ENCODE results near the gene WDR38. TPM values are rescaled to one million over a fixed set of nuclear protein-coding genes. Genes with fewer than 3 reads are reported as not detected.
A peak's percentile ranks its signal among the peaks of the same experiment; 100 is the strongest.

WDR38 gene
- polyA plus RNA-seq, 1 donor from 2014 or later: not detected

GRCh38 chr9:124878021-124878420 lies 24.8 kb downstream of the WDR38 start:
- Mint-ChIP-seq H3K4me1 (peaks cover 4 to 20% (median 19%) of the 10 kb centered on the region in 3 donors), H3K9me3 (no peaks in the 10 kb centered on the region), H3K27ac (peak overlapping the region in 1 of 3 donors; percentile 61), H3K27me3 (no peaks in the 10 kb centered on the region), H3K36me3 (peaks cover 2% of the 10 kb centered on the region), H3K4me3 (no peak overlapping the region)

GRCh38 chr9:124878518-124878917 lies 25.3 kb downstream of the WDR38 start:
- Mint-ChIP-seq H3K27ac (no peak overlapping the region), H3K4me1 (peaks cover 0 to 16% (median 15%) of the 10 kb centered on the region in 3 donors), H3K27me3 (no peaks in the 10 kb centered on the region), H3K36me3 (no peaks in the 10 kb centered on the region), H3K9me3 (no peaks in the 10 kb centered on the region), H3K4me3 (peak overlapping the region in 1 of 4 donors; percentile 32)

GRCh38 chr9:124879226-124879625 lies 26.0 kb downstream of the WDR38 start:
- no peak overlapping the region for H3K4me3 Mint-ChIP-seq
- H3K36me3 Mint-ChIP-seq: peaks cover 1% of the 10 kb centered on the region
- H3K27me3 Mint-ChIP-seq: no peaks in the 10 kb centered on the region
- H3K4me1 Mint-ChIP-seq: peaks cover 0 to 16% (median 10%) of the 10 kb centered on the region in 3 donors
- no peaks in the 10 kb centered on the region for H3K9me3 Mint-ChIP-seq
- no peak overlapping the region for H3K27ac Mint-ChIP-seq

- Mint-ChIP-seq H3K27ac (peak overlapping the region in 2 of 3 donors; percentile 62 to 88), H3K36me3 (peaks cover 3% of the 10 kb centered on the region), H3K4me1 (peaks cover 0 to 16% (median 10%) of the 10 kb centered on the region in 3 donors), H3K27me3 (no peaks in the 10 kb centered on the region), H3K9me3 (no peaks in the 10 kb centered on the region), H3K4me3 (no peak overlapping the region)
Measured at GRCh38 chr9:124880501-124880900, 27.2 kb downstream of the WDR38 start.

- Mint-ChIP-seq H3K36me3 (peaks cover 4% of the 10 kb centered on the region), H3K4me3 (peak overlapping the region in 1 of 4 donors; percentile 72), H3K9me3 (no peaks in the 10 kb centered on the region), H3K4me1 (peaks cover 0 to 16% (median 10%) of the 10 kb centered on the region in 3 donors), H3K27me3 (no peaks in the 10 kb centered on the region), H3K27ac (peak overlapping the region in 1 of 3 donors; percentile 16)
Measured at GRCh38 chr9:124881138-124881743, 28.0 kb downstream of the WDR38 start.

- H3K27ac Mint-ChIP-seq: no peak overlapping the region
- H3K4me3 Mint-ChIP-seq: no peak overlapping the region
- no peaks in the 10 kb centered on the region for H3K9me3 Mint-ChIP-seq
- peaks cover 0 to 15% (median 9%) of the 10 kb centered on the region in 3 donors for H3K4me1 Mint-ChIP-seq
- peaks cover 5% of the 10 kb centered on the region for H3K36me3 Mint-ChIP-seq
- H3K27me3 Mint-ChIP-seq: no peaks in the 10 kb centered on the region
Measured at GRCh38 chr9:124882231-124882630, 29.0 kb downstream of the WDR38 start.

- Mint-ChIP-seq H3K36me3 (peaks cover 5% of the 10 kb centered on the region), H3K9me3 (no peaks in the 10 kb centered on the region), H3K4me1 (peaks cover 0 to 14% (median 8%) of the 10 kb centered on the region in 3 donors), H3K4me3 (no peak overlapping the region), H3K27ac (no peak overlapping the region), H3K27me3 (no peaks in the 10 kb centered on the region)
Measured at GRCh38 chr9:124884376-124884775, 31.1 kb downstream of the WDR38 start.

- H3K9me3 Mint-ChIP-seq: no peaks in the 10 kb centered on the region
- H3K27ac Mint-ChIP-seq: peak overlapping the region in 1 of 3 donors; percentile 64
- H3K36me3 Mint-ChIP-seq: peaks cover 5% of the 10 kb centered on the region
- peak overlapping the region in 1 of 4 donors; percentile 4 for H3K4me3 Mint-ChIP-seq
- H3K27me3 Mint-ChIP-seq: no peaks in the 10 kb centered on the region
- peaks cover 0 to 8% (median 5%) of the 10 kb centered on the region in 3 donors for H3K4me1 Mint-ChIP-seq
Measured at GRCh38 chr9:124885551-124885950, 32.3 kb downstream of the WDR38 start.

GRCh38 chr9:124886461-124886860 lies 33.2 kb downstream of the WDR38 start:
- Mint-ChIP-seq H3K4me1 (peaks cover 0 to 5% (median 2%) of the 10 kb centered on the region in 3 donors), H3K27ac (no peak overlapping the region), H3K36me3 (peaks cover 5% of the 10 kb centered on the region), H3K27me3 (no peaks in the 10 kb centered on the region), H3K9me3 (no peaks in the 10 kb centered on the region), H3K4me3 (no peak overlapping the region)

GRCh38 chr9:124886866-124887492 lies 33.7 kb downstream of the WDR38 start:
- H3K4me1 Mint-ChIP-seq: peaks cover 0 to 3% (median 2%) of the 10 kb centered on the region in 3 donors
- no peaks in the 10 kb centered on the region for H3K27me3 Mint-ChIP-seq

GRCh38 chr9:124887832-124888231 lies 34.6 kb downstream of the WDR38 start:
- Mint-ChIP-seq H3K9me3 (no peaks in the 10 kb centered on the region), H3K4me1 (peaks cover 0 to 2% (median under 1%) of the 10 kb centered on the region in 3 donors), H3K36me3 (peaks cover 7% of the 10 kb centered on the region), H3K27me3 (no peaks in the 10 kb centered on the region), H3K27ac (no peak overlapping the region), H3K4me3 (no peak overlapping the region)

More at GRCh38 chr9:124886866-124887492, 33.7 kb downstream of the WDR38 start:
- Mint-ChIP-seq H3K27ac (no peak overlapping the region), H3K4me3 (no peak overlapping the region), H3K36me3 (peaks cover 5% of the 10 kb centered on the region), H3K9me3 (no peaks in the 10 kb centered on the region)

GRCh38 chr9:124889006-124889405 lies 35.7 kb downstream of the WDR38 start:
- Mint-ChIP-seq H3K4me1 (peaks cover 0 to 2% (median 0%) of the 10 kb centered on the region in 3 donors), H3K27ac (peak overlapping the region in 1 of 3 donors; percentile 53), H3K36me3 (peaks cover 6% of the 10 kb centered on the region), H3K9me3 (no peaks in the 10 kb centered on the region), H3K4me3 (no peak overlapping the region), H3K27me3 (no peaks in the 10 kb centered on the region)

GRCh38 chr9:124890179-124890578 lies 36.9 kb downstream of the WDR38 start:
- H3K27me3 Mint-ChIP-seq: no peaks in the 10 kb centered on the region

GRCh38 chr9:124894035-124894740 lies 40.9 kb downstream of the WDR38 start:
- Mint-ChIP-seq H3K27ac (no peak overlapping the region), H3K27me3 (no peaks in the 10 kb centered on the region), H3K4me1 (peaks cover 0 to 4% (median 0%) of the 10 kb centered on the region in 3 donors), H3K4me3 (no peak overlapping the region), H3K9me3 (no peaks in the 10 kb centered on the region), H3K36me3 (peaks cover 6% of the 10 kb centered on the region)

More at GRCh38 chr9:124890179-124890578, 36.9 kb downstream of the WDR38 start:
- H3K9me3 Mint-ChIP-seq: no peaks in the 10 kb centered on the region
- peaks cover 0 to 4% (median 2%) of the 10 kb centered on the region in 3 donors for H3K4me1 Mint-ChIP-seq
- H3K4me3 Mint-ChIP-seq: no peak overlapping the region
- peaks cover 5% of the 10 kb centered on the region for H3K36me3 Mint-ChIP-seq
- H3K27ac Mint-ChIP-seq: peak overlapping the region in 1 of 3 donors; percentile 52

GRCh38 chr9:124894741-124895170 lies 41.5 kb downstream of the WDR38 start:
- H3K4me1 Mint-ChIP-seq: peaks cover 0 to 4% (median 0%) of the 10 kb centered on the region in 3 donors
- H3K36me3 Mint-ChIP-seq: peaks cover 6% of the 10 kb centered on the region
- no peaks in the 10 kb centered on the region for H3K27me3 Mint-ChIP-seq
- peak overlapping the region in 2 of 3 donors; percentile 45 to 53 for H3K27ac Mint-ChIP-seq
- no peak overlapping the region for H3K4me3 Mint-ChIP-seq
- H3K9me3 Mint-ChIP-seq: no peaks in the 10 kb centered on the region
